Loucy (cell line): ENCODE results near the gene MINDY2.

Source experiments
- H2AFZ ChIP-seq: fragments of 200-600 bp; sonication (generic); 2 replicates; pipeline ENCODE4 v1.6.0; 2016; ENCODE audit warnings: antibody characterized with exemption, mild to moderate bottlenecking, low read length, moderate library complexity
- H3F3A ChIP-seq: fragments of 200-600 bp; 2 replicates; pipeline ENCODE4 v1.6.0; 2016; ENCODE audit warnings: antibody characterized with exemption, low read depth, mild to moderate bottlenecking
- H3K27me3 ChIP-seq: fragments of 200-600 bp; sonication (generic); 2 replicates; pipeline ENCODE4 v1.6.1; 2014; ENCODE audit warnings: low read length, mild to moderate bottlenecking; ENCODE audit not compliant: insufficient read depth, poor library complexity, severe bottlenecking
- H3K36me3 ChIP-seq: fragments of 200-600 bp; sonication (generic); 2 replicates; pipeline ENCODE4 v1.6.1; 2016; ENCODE audit warnings: low read length; ENCODE audit not compliant: insufficient read depth
- H3K4me1 ChIP-seq: fragments of 200-600 bp; sonication (generic); 2 replicates; pipeline ENCODE4 v1.5.1; 2014; ENCODE audit warnings: low read length, mild to moderate bottlenecking; ENCODE audit not compliant: insufficient read depth, poor library complexity, severe bottlenecking
- H3K4me2 ChIP-seq: fragments of 200-600 bp; sonication (generic); 2 replicates; pipeline ENCODE4 v1.6.0; 2014; ENCODE audit warnings: antibody characterized with exemption, low read length, low read depth, mild to moderate bottlenecking; ENCODE audit not compliant: poor library complexity, severe bottlenecking
- H3K4me3 ChIP-seq: fragments of 200-600 bp; sonication (generic); 2 replicates; pipeline ENCODE4 v1.5.1; 2014; ENCODE audit warnings: low read length, mild to moderate bottlenecking, mixed read lengths; ENCODE audit not compliant: poor library complexity, severe bottlenecking
- H3K79me2 ChIP-seq: fragments of 200-600 bp; sonication (generic); 2 replicates; pipeline ENCODE4 v1.6.1; 2014; ENCODE audit warnings: low read length; ENCODE audit not compliant: insufficient read depth
- H3K9ac ChIP-seq: fragments of 200-600 bp; sonication (generic); 2 replicates; pipeline ENCODE4 v1.6.0; 2014; ENCODE audit warnings: mild to moderate bottlenecking, low read depth, low read length, moderate library complexity; ENCODE audit not compliant: poor library complexity, severe bottlenecking
- H3K9me2 ChIP-seq: fragments of 200-600 bp; sonication (generic); replicated peaks from 2 replicates; pipeline ENCODE4 v1.6.1; 2016; ENCODE audit warnings: low read depth, low read length, mixed read lengths
- H3K9me3 ChIP-seq: fragments of 200-600 bp; sonication (generic); 2 replicates; pipeline ENCODE4 v1.6.1; 2014; ENCODE audit warnings: mild to moderate bottlenecking, antibody characterized with exemption, low read length, low read depth; ENCODE audit not compliant: insufficient read depth
- H4K20me1 ChIP-seq: fragments of 200-600 bp; sonication (generic); 2 replicates; pipeline ENCODE4 v1.6.0; 2014; ENCODE audit warnings: antibody characterized with exemption, low read length, mild to moderate bottlenecking; ENCODE audit not compliant: insufficient read depth, poor library complexity, severe bottlenecking
- CTCF ChIP-seq: fragments of 200-600 bp; sonication (generic); conservative IDR thresholded peaks from 2 replicates; pipeline ENCODE4 v1.5.1; 2014; ENCODE audit warnings: mild to moderate bottlenecking, antibody characterized with exemption, low read length
- EZH2phosphoT487 ChIP-seq: fragments of 200-600 bp; IDR thresholded peaks from 2 replicates; pipeline ENCODE4 v1.6.1; 2018; ENCODE audit warnings: antibody characterized with exemption, mild to moderate bottlenecking, moderate library complexity, borderline replicate concordance

MINDY2 gene

GRCh38 chr15:58770857-58771620, at the start of gene MINDY2:
TSS of gene MINDY2 (plus strand) at chr15:58771302. CDS start at chr15:58771396, 94 bp downstream.
- H3K4me1 ChIP-seq, result peaks cover 46% of the 10 kb centered on the region
- peaks cover 47% of the 10 kb centered on the region for H3K79me2 ChIP-seq
- peak within 1 kb of the TSS; percentile 96 for H2AFZ ChIP-seq
- H3K9me2 ChIP-seq, result no peaks in the 10 kb centered on the region
- H3K27me3 ChIP-seq, result no peaks in the 10 kb centered on the region
- H3K4me3 ChIP-seq, result peak within 1 kb of the TSS; percentile 82
- H4K20me1 ChIP-seq, result peaks cover 7% of the 10 kb centered on the region
- H3K4me2 ChIP-seq, result peak within 1 kb of the TSS; percentile 91
- H3K9ac ChIP-seq, result peak within 1 kb of the TSS; percentile 85
- no peaks in the 10 kb centered on the region for H3K36me3 ChIP-seq
- 0 out of 2 replicates have a peak, but pooled peaks cover 3% of the 10 kb centered on the region for H3F3A ChIP-seq
- H3K9me3 ChIP-seq, result no peaks in the 10 kb centered on the region
- peak; percentile 25 for TF ChIP-seq CTCF
- no peak for TF ChIP-seq EZH2phosphoT487

- H3K4me3 ChIP-seq, result no peak overlapping the region
- no peak overlapping the region for H3K9ac ChIP-seq
- peaks cover 7% of the 10 kb centered on the region; the same call in 1 of the 2 replicates for H3K36me3 ChIP-seq
- peaks cover 71% of the 10 kb centered on the region for H4K20me1 ChIP-seq
- TF ChIP-seq EZH2phosphoT487 (no peak), CTCF (no peak)
- H3K4me2 ChIP-seq, result no peak overlapping the region
- no peak overlapping the region for H2AFZ ChIP-seq
- H3K9me3 ChIP-seq, result no peaks in the 10 kb centered on the region
- no peaks in the 10 kb centered on the region for H3K9me2 ChIP-seq
- H3F3A ChIP-seq, result 0 out of 2 replicates have a peak, but pooled peaks cover 5% of the 10 kb centered on the region
- H3K4me1 ChIP-seq, result peaks cover 13% of the 10 kb centered on the region
- H3K79me2 ChIP-seq, result peaks cover 99% of the 10 kb centered on the region
- H3K27me3 ChIP-seq, result no peaks in the 10 kb centered on the region
These were observed 46.6 kb upstream of the MINDY2 start for GRCh38 chr15:58724466-58724865.

- H3K9me3 ChIP-seq, result no peaks in the 10 kb centered on the region
- peaks cover 11% of the 10 kb centered on the region; the same call in 1 of the 2 replicates for H3K36me3 ChIP-seq
- no peaks in the 10 kb centered on the region for H3K27me3 ChIP-seq
- peaks cover 100% of the 10 kb centered on the region for H3K79me2 ChIP-seq
- peaks cover 16% of the 10 kb centered on the region for H3K4me1 ChIP-seq
- no peaks in the 10 kb centered on the region for H3K9me2 ChIP-seq
- H3K4me3 ChIP-seq, result no peak overlapping the region
- no peak overlapping the region for H3K9ac ChIP-seq
- H3K4me2 ChIP-seq, result no peak overlapping the region
- no peak for TF ChIP-seq EZH2phosphoT487
- TF ChIP-seq CTCF, result no peak
- H3F3A ChIP-seq, result 0 out of 2 replicates have a peak, but pooled peaks cover 5% of the 10 kb centered on the region
- H4K20me1 ChIP-seq, result peaks cover 70% of the 10 kb centered on the region
- no peak overlapping the region for H2AFZ ChIP-seq
These were observed 44.2 kb upstream of the MINDY2 start for GRCh38 chr15:58726867-58727266.
